Liver (tissue), 9 donors: ENCODE results near the gene PREX1. TPM values are rescaled to one million over a fixed set of nuclear protein-coding genes. Genes with fewer than 3 reads are reported as not detected.
"Not testable (repeated sequence)": the region's sequence is repeated elsewhere in the genome, so short reads cannot be mapped to it uniquely, and the experiment has no call there.

Experiments used
- DNase-seq: peaks from one replicate; pipeline ENCODE4 v3.0.0-alpha.2; 2017; ENCODE audit warnings: low spot score
- H3K27ac ChIP-seq, 2 donors: one replicate each; pipeline ENCODE4 v1.7.0; 2013; ENCODE audit warnings: inconsistent platforms in 2 of 2, low read length in 2 of 2, control low read depth in 1 of 2, low read depth in 1 of 2, mild to moderate bottlenecking in 1 of 2
- H3K27me3 ChIP-seq, 4 donors: one replicate each; pipeline versions ENCODE4 v1.6.1 to v1.7.0; 2013; ENCODE audit warnings: low read length in 3 of 4, inconsistent platforms in 1 of 4, mild to moderate bottlenecking in 1 of 4, moderate library complexity in 1 of 4; ENCODE audit not compliant: control insufficient read depth in 4 of 4, insufficient read depth in 4 of 4
- H3K36me3 ChIP-seq, 4 donors: one replicate each; pipeline versions ENCODE4 v1.6.1 to v1.7.0; 2013; ENCODE audit warnings: low read length in 3 of 4, mild to moderate bottlenecking in 3 of 4, low read depth in 1 of 4, moderate library complexity in 1 of 4; ENCODE audit not compliant: control insufficient read depth in 4 of 4, insufficient read depth in 3 of 4
- H3K4me1 ChIP-seq, 4 donors: one replicate each; pipeline versions ENCODE4 v1.6.1 to v1.7.0; 2013; ENCODE audit warnings: low read length in 3 of 4, mild to moderate bottlenecking in 3 of 4, moderate library complexity in 1 of 4; ENCODE audit not compliant: control insufficient read depth in 4 of 4, insufficient read depth in 4 of 4
- H3K4me3 ChIP-seq, 3 donors: one replicate each; pipeline versions ENCODE4 v1.6.1 to v1.7.0; 2013; ENCODE audit warnings: low read length in 3 of 3, control low read depth in 1 of 3, low read depth in 1 of 3, mild to moderate bottlenecking in 1 of 3
- H3K9ac ChIP-seq, 2 donors: one replicate each; pipeline ENCODE4 v1.7.0; 2013; ENCODE audit warnings: low read length in 2 of 2, mild to moderate bottlenecking in 2 of 2, moderate library complexity in 2 of 2, control low read depth in 1 of 2, low read depth in 1 of 2
- H3K9me3 ChIP-seq, 4 donors: one replicate each; pipeline versions ENCODE4 v1.6.1 to v1.7.0; 2013; ENCODE audit warnings: low read length in 3 of 4; ENCODE audit not compliant: control insufficient read depth in 4 of 4
- EGR1 ChIP-seq, 2 donors: IDR thresholded peaks; 2 replicates each; pipeline ENCODE4 v1.6.1; 2016 to 2018; ENCODE audit warnings: antibody characterized with exemption in 2 of 2, low read depth in 2 of 2
- FOXA1 ChIP-seq: IDR thresholded peaks from 2 replicates; pipeline ENCODE4 v1.6.1; 2016; ENCODE audit warnings: antibody characterized with exemption
- FOXA2 ChIP-seq: IDR thresholded peaks from 2 replicates; pipeline ENCODE4 v1.6.1; 2016; ENCODE audit warnings: antibody characterized with exemption
- HNF4A ChIP-seq, 2 donors: conservative IDR thresholded peaks; 2 replicates each; pipeline ENCODE4 v1.6.1; 2016; ENCODE audit warnings: antibody characterized with exemption in 2 of 2, mild to moderate bottlenecking in 2 of 2
- HNF4G ChIP-seq: IDR thresholded peaks from 2 replicates; pipeline ENCODE4 v1.6.1; 2016; ENCODE audit warnings: antibody characterized with exemption
- JUND ChIP-seq, 2 donors: IDR thresholded peaks; 2 replicates each; pipeline ENCODE4 v1.6.1; 2016; ENCODE audit warnings: antibody characterized with exemption in 2 of 2
- SP1 ChIP-seq: IDR thresholded peaks from 2 replicates; pipeline ENCODE4 v1.6.1; 2018; ENCODE audit warnings: antibody characterized with exemption, mild to moderate bottlenecking
- TAF1 ChIP-seq: conservative IDR thresholded peaks from 2 replicates; pipeline ENCODE4 v1.6.1; 2016; ENCODE audit warnings: antibody characterized with exemption, mild to moderate bottlenecking
- YY1 ChIP-seq: IDR thresholded peaks from 2 replicates; pipeline ENCODE4 v1.6.1; 2016; ENCODE audit warnings: antibody characterized with exemption, mild to moderate bottlenecking
- WGBS: extraction: QIAGEN DNeasy Blood & Tissue Kit; methylation state at CpG from one replicate; pipeline ENCODE4 v1.1.7; 2013; 5-methylcytosine and 5-hydroxymethylcytosine counted together
- polyA plus RNA-seq, 2 donors: library from polyadenylated mRNA; stranded (reverse) in 1 of 2; unstranded in 1 of 2; fragments of 200-250 nt in 1 of 2; fragments of >200 nt in 1 of 2; fragmentation: Nextera tagmentation in 1 of 2; extraction: Ambion mirVana in 1 of 2; gene quantifications; one replicate each; pipeline versions ENCODE4 v1.2.1 to v1.2.3, GENCODE V29; 2013 to 2015
- total RNA-seq, 2 donors: library from RNA; depleted of rRNA; stranded (reverse); fragments of >200 nt; gene quantifications; one replicate each; pipeline ENCODE4 v1.2.3, GENCODE V29; 2014
- TF ChIP-seq, protein P1 (sequence below): IDR thresholded peaks from 2 replicates; pipeline ENCODE4 v1.6.1; 2016; ENCODE audit warnings: antibody characterized with exemption
- TF ChIP-seq, protein P2 (sequence below): IDR thresholded peaks from 2 replicates; pipeline ENCODE4 v1.6.1; 2016; ENCODE audit warnings: antibody characterized with exemption
- TF ChIP-seq, protein P3 (sequence below): fragments of 150-350 bp; IDR thresholded peaks from 2 replicates; pipeline ENCODE4 v1.5.1; 2017; ENCODE audit warnings: improper control_type of control experiment, low read depth, low read length; ENCODE audit not compliant: missing input control
- TF ChIP-seq, protein P4 (sequence below): IDR thresholded peaks from 2 replicates; pipeline ENCODE4 v1.6.1; 2016; ENCODE audit warnings: antibody characterized with exemption, mild to moderate bottlenecking
- donor health status: healthy.
- donor health status: healthy.
- donor health status: healthy.
- donor health status: healthy.
- donor health status: healthy.

Gene PREX1
- total and polyA plus RNA-seq, 4 donors = 2.2 to 18.0 (median 10.8) TPM

DNA sequence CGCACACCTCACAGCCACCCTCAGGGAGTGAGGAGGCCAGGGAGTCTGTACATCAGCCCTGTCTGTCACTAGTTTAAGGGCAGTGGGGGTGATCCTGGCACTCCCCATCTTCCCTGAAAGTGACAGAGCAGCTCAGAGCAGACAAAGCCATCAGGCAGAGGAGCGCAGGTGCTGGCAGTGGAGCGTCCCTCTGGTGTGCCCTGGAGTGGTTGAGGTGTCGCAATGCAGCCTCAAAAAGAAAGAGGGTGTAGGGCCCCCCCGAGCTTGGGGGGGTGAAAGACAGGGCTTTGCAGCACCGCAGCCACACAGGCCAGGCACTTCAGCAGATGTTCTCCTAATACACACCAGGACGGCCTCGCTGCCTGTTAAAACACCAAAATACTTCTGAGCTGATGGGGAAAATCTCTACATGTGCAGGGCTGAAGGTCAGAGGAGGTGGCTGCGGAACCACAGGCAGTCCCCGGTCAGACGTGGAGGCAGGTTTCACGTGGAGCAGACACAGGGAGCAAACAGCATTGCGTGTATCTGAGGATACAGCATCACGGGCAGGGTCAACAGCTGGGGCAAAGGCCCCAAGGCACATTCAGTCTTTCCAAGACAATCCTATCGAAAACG, 69.5 kb downstream of the PREX1 start:
- Histone ChIP-seq H3K36me3 (peaks cover 0 to 2% (median 0%) of the 10 kb centered on the region in 4 donors), H3K9ac (no peak overlapping the region), H3K4me1 (no peaks in the 10 kb centered on the region), H3K4me3 (no peak overlapping the region), H3K27me3 (no peaks in the 10 kb centered on the region), H3K27ac (peak overlapping the region in 1 of 2 donors; percentile 14), H3K9me3 (peaks cover 0 to 4% (median 3%) of the 10 kb centered on the region in 4 donors)
- TF ChIP-seq TAF1 (no peak), JUND (IDR thresholded peaks at IDR 0.05) (no peak), YY1 (no peak), EGR1 (IDR thresholded peaks at IDR 0.05; ENCODE audit: low read depth in 2 of 2) (no peak), HNF4A (conservative IDR thresholded peaks at IDR 0.05) (no peak), HNF4G (no peak), SP1 (no peak), FOXA2 (no peak), FOXA1 (no peak)
- TF ChIP-seq, protein P1, sequence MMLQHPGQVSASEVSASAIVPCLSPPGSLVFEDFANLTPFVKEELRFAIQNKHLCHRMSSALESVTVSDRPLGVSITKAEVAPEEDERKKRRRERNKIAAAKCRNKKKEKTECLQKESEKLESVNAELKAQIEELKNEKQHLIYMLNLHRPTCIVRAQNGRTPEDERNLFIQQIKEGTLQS = no peak
- TF ChIP-seq, protein P2, sequence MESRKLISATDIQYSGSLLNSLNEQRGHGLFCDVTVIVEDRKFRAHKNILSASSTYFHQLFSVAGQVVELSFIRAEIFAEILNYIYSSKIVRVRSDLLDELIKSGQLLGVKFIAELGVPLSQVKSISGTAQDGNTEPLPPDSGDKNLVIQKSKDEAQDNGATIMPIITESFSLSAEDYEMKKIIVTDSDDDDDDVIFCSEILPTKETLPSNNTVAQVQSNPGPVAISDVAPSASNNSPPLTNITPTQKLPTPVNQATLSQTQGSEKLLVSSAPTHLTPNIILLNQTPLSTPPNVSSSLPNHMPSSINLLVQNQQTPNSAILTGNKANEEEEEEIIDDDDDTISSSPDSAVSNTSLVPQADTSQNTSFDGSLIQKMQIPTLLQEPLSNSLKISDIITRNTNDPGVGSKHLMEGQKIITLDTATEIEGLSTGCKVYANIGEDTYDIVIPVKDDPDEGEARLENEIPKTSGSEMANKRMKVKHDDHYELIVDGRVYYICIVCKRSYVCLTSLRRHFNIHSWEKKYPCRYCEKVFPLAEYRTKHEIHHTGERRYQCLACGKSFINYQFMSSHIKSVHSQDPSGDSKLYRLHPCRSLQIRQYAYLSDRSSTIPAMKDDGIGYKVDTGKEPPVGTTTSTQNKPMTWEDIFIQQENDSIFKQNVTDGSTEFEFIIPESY = no peak
- TF ChIP-seq, protein P3, sequence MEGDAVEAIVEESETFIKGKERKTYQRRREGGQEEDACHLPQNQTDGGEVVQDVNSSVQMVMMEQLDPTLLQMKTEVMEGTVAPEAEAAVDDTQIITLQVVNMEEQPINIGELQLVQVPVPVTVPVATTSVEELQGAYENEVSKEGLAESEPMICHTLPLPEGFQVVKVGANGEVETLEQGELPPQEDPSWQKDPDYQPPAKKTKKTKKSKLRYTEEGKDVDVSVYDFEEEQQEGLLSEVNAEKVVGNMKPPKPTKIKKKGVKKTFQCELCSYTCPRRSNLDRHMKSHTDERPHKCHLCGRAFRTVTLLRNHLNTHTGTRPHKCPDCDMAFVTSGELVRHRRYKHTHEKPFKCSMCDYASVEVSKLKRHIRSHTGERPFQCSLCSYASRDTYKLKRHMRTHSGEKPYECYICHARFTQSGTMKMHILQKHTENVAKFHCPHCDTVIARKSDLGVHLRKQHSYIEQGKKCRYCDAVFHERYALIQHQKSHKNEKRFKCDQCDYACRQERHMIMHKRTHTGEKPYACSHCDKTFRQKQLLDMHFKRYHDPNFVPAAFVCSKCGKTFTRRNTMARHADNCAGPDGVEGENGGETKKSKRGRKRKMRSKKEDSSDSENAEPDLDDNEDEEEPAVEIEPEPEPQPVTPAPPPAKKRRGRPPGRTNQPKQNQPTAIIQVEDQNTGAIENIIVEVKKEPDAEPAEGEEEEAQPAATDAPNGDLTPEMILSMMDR = no peak
- TF ChIP-seq, protein P4, sequence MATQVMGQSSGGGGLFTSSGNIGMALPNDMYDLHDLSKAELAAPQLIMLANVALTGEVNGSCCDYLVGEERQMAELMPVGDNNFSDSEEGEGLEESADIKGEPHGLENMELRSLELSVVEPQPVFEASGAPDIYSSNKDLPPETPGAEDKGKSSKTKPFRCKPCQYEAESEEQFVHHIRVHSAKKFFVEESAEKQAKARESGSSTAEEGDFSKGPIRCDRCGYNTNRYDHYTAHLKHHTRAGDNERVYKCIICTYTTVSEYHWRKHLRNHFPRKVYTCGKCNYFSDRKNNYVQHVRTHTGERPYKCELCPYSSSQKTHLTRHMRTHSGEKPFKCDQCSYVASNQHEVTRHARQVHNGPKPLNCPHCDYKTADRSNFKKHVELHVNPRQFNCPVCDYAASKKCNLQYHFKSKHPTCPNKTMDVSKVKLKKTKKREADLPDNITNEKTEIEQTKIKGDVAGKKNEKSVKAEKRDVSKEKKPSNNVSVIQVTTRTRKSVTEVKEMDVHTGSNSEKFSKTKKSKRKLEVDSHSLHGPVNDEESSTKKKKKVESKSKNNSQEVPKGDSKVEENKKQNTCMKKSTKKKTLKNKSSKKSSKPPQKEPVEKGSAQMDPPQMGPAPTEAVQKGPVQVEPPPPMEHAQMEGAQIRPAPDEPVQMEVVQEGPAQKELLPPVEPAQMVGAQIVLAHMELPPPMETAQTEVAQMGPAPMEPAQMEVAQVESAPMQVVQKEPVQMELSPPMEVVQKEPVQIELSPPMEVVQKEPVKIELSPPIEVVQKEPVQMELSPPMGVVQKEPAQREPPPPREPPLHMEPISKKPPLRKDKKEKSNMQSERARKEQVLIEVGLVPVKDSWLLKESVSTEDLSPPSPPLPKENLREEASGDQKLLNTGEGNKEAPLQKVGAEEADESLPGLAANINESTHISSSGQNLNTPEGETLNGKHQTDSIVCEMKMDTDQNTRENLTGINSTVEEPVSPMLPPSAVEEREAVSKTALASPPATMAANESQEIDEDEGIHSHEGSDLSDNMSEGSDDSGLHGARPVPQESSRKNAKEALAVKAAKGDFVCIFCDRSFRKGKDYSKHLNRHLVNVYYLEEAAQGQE = no peak
- DNase-seq = no peak
- WGBS = 77% methylated on average over 16 of the region's 16 CpGs

DNA sequence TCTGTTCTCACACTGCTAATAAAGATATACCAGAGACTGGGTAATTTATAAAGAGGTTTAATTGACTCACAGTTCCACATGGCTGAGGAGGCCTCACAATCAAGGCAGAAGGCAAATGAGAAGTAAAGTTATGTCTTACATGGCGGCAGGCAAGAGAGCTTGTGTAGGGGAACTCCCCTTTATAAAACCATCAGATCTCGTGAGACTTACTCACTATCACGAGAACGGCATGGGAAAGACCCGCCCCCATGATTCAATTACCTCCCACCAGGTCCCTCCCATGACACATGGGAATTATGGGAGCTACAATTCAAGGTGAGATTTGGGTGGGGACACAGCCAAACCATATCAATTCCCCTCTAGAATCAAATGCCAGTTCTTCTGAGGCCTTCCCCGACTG, 71.0 kb downstream of the PREX1 start:
- H3K4me1 ChIP-seq, DNase-seq, H3K36me3 ChIP-seq, H3K27me3 ChIP-seq, H3K9ac ChIP-seq, H3K9me3 ChIP-seq, H3K27ac ChIP-seq, H3K4me3 ChIP-seq: not testable (repeated sequence)
- WGBS = 95% methylated on average over 6 of the region's 6 CpGs
